ENCODE data around the gene MADD. TPM values are rescaled to one million over a fixed set of nuclear protein-coding genes. Genes with fewer than 3 reads are reported as not detected.

Gene MADD
- total RNA-seq, 6 experiments from 2014 or later = 15.2 to 21.3 (median 16.8) TPM

GRCh38 chr11:47378836-47379170 is 108.9 kb downstream of the MADD start:
- no peak for DNase-seq
- Histone ChIP-seq H3K36me3 (no peaks in the 10 kb centered on the region), H3K4me1 (peaks cover 0 to 2% (median 0%) of the 10 kb centered on the region in 4 donors), H3K9me3 (no peaks in the 10 kb centered on the region), H3K4me3 (no peak overlapping the region), H3K27me3 (no peaks in the 10 kb centered on the region), H3K27ac (peak overlapping the region in 2 of 3 donors; percentile 63 to 69)
- no peak for TF ChIP-seq CTCF (IDR thresholded peaks at IDR 0.05)
- ATAC-seq = no peak
- intact Hi-C loops (cut with DNase I) = loop anchor here (5.0 to 10.0 kb wide), 2 partner anchors 46 to 73 kb away; partner anchors contain the start of gene PSMC3 (in 1 of the 2)

- Histone ChIP-seq H3K27me3 (no peaks in the 10 kb centered on the region), H3K36me3 (no peaks in the 10 kb centered on the region), H3K9me3 (no peaks in the 10 kb centered on the region), H3K27ac (no peak overlapping the region), H3K4me1 (no peaks in the 10 kb centered on the region), H3K4me3 (no peak overlapping the region)
- no peak for TF ChIP-seq CTCF (IDR thresholded peaks at IDR 0.05)
- TF ChIP-seq POLR2A (IDR thresholded peaks at IDR 0.05) = no peak
- DNase-seq = no peak
- ATAC-seq = no peak
- intact Hi-C loops (cut with DNase I) = loop anchor here (5.0 to 10.0 kb wide), 2 partner anchors 45 to 73 kb away; partner anchors contain the start of gene PSMC3 (in 1 of the 2)
- WGBS (ENCODE audit: insufficient coverage, low coverage, low lambda C conversion rate, missing lambda C conversion rate) = 64% methylated on average over 2 of the region's 2 CpGs
These were observed 109.4 kb downstream of the MADD start for GRCh38 chr11:47379317-47379716.

Other genes with a start within 250 kb of the MADD start
- 10 to 100 TPM; 37.7 to 64.4 (median 62.1) TPM for gene ARFGAP2, start 93.3 kb upstream of the MADD start, total RNA-seq
- gene PACSIN3, start 83.7 kb upstream of the MADD start, total RNA-seq = 10 to 100 TPM in 5 of 6 experiments, 1 to 10 TPM in 1; 9.6 to 31.1 (median 25.0) TPM
- 10 to 100 TPM; 13.1 to 24.2 (median 13.8) TPM for gene DDB2, start 55.2 kb upstream of the MADD start, total RNA-seq
- gene ACP2, start 21.3 kb upstream of the MADD start, total RNA-seq = 100 to 1,000 TPM in 2 of 6 experiments, 10 to 100 TPM in 4; 53.3 to 173 (median 64.1) TPM
- gene NR1H3, start 12.1 kb upstream of the MADD start, total RNA-seq = 10 to 100 TPM; 61.5 to 82.9 (median 67.3) TPM
- gene MYBPC3, start 82.6 kb downstream of the MADD start, total RNA-seq = under 1 TPM in 5 of 6 experiments, not detected in 1; 0.04 to 0.24 (median 0.13) TPM
- gene SPI1, start 108.4 kb downstream of the MADD start, total RNA-seq = 10 to 100 TPM in 3 of 6 experiments, 1 to 10 TPM in 3; 7.5 to 29.1 (median 10.1) TPM
- gene SLC39A13, start 138.5 kb downstream of the MADD start, total RNA-seq = 10 to 100 TPM in 5 of 6 experiments, 1 to 10 TPM in 1; 9.8 to 21.2 (median 13.1) TPM
- 10 to 100 TPM; 52.5 to 98.1 (median 63.3) TPM for gene PSMC3, start 156.3 kb downstream of the MADD start, total RNA-seq
- under 1 TPM in 3 of 6 experiments, not detected in 3; 0.15 to 0.49 (median 0.25) TPM for gene RAPSN, start 179.0 kb downstream of the MADD start, total RNA-seq

Measured in right lobe of liver (tissue), 6 donors.